NK-92 (cell line): ENCODE results near the gene DMRT2.

Experiments used
- DNase-seq: peaks from one replicate; lab custom pipeline; 2025; ENCODE audit not compliant: unreplicated experiment; lab: John Stamatoyannopoulos, UW

The DMRT2 gene

GRCh38 chr9:1050125-1050895 lies at the start of gene DMRT2:
Gene DMRT2, plus strand, starts transcription at chr9:1050357. Its CDS starts 1,257 bp downstream, at chr9:1051614.
- DNase-seq: no peak

- DNase-seq: no peak
Observed at GRCh38 chr9:1001838-1002237, 48.3 kb upstream of the DMRT2 start.

- DNase-seq: no peak
Observed at GRCh38 chr9:1002678-1003077, 47.5 kb upstream of the DMRT2 start.

- DNase-seq: no peak
Observed at GRCh38 chr9:1005043-1005667, 45.0 kb upstream of the DMRT2 start.

GRCh38 chr9:1007312-1007711 lies 42.8 kb upstream of the DMRT2 start:
- no peak for DNase-seq

GRCh38 chr9:1008216-1008615 lies 41.9 kb upstream of the DMRT2 start:
- no peak for DNase-seq

- DNase-seq: no peak
Observed at GRCh38 chr9:1009101-1009707, 41.0 kb upstream of the DMRT2 start.

GRCh38 chr9:1013021-1013420 lies 37.1 kb upstream of the DMRT2 start:
- no peak for DNase-seq

- no peak for DNase-seq
Observed at GRCh38 chr9:1014225-1014624, 35.9 kb upstream of the DMRT2 start.

GRCh38 chr9:1014640-1015039 lies 35.5 kb upstream of the DMRT2 start:
- DNase-seq: no peak

- DNase-seq: no peak
Observed at GRCh38 chr9:1018121-1018520, 32.0 kb upstream of the DMRT2 start.

- DNase-seq: no peak
Observed at GRCh38 chr9:1024112-1024511, 26.0 kb upstream of the DMRT2 start.

- no peak for DNase-seq
Observed at GRCh38 chr9:1025131-1025530, 25.0 kb upstream of the DMRT2 start.

GRCh38 chr9:1026219-1026618 lies 23.9 kb upstream of the DMRT2 start:
- no peak for DNase-seq

- DNase-seq: no peak
Observed at GRCh38 chr9:1028501-1029190, 21.5 kb upstream of the DMRT2 start.

- DNase-seq: no peak
Observed at GRCh38 chr9:1031951-1032601, 18.1 kb upstream of the DMRT2 start.

GRCh38 chr9:1034271-1034670 lies 15.9 kb upstream of the DMRT2 start:
- no peak for DNase-seq

- no peak for DNase-seq
Observed at GRCh38 chr9:1039589-1039988, 10.6 kb upstream of the DMRT2 start.

- DNase-seq: no peak
Observed at GRCh38 chr9:1042466-1042865, 7.7 kb upstream of the DMRT2 start.

GRCh38 chr9:1044643-1045042 lies 5.5 kb upstream of the DMRT2 start:
- DNase-seq: no peak
